H9 (cell line): ENCODE data around the gene EPHA3. TPM values are rescaled to one million over a fixed set of nuclear protein-coding genes. Genes with fewer than 3 reads are reported as not detected.

Experiments used
- DNase-seq: peaks from one replicate; pipeline ENCODE4 v3.0.0-alpha.2; 2017
- H2AFZ ChIP-seq: one replicate; pipeline ENCODE4 v1.6.1; 2013; ENCODE audit warnings: mild to moderate bottlenecking, low read length, control low read depth, moderate library complexity
- H2AK5ac ChIP-seq: 2 replicates; pipeline ENCODE4 v1.6.1; 2013; ENCODE audit warnings: low read length, control low read depth, mixed read lengths; ENCODE audit not compliant: insufficient read length
- H2BK120ac ChIP-seq: one replicate; pipeline ENCODE4 v1.6.1; 2013; ENCODE audit warnings: low read depth, mild to moderate bottlenecking, low read length, control low read depth, inconsistent platforms; ENCODE audit not compliant: poor library complexity, severe bottlenecking
- H2BK12ac ChIP-seq: 2 replicates; pipeline ENCODE4 v1.6.1; 2013; ENCODE audit warnings: low read length, control low read depth, mixed read lengths, low read depth; ENCODE audit not compliant: insufficient read length
- H2BK15ac ChIP-seq: 2 replicates; pipeline ENCODE4 v1.6.1; 2013; ENCODE audit warnings: low read depth, low read length, control low read depth
- H2BK20ac ChIP-seq: one replicate; pipeline ENCODE4 v1.6.1; 2013; ENCODE audit warnings: low read depth, mild to moderate bottlenecking, low read length, control low read depth, inconsistent platforms; ENCODE audit not compliant: poor library complexity, severe bottlenecking
- H2BK5ac ChIP-seq: 2 replicates; pipeline ENCODE4 v1.6.1; 2013; ENCODE audit warnings: low read length, control low read depth, mixed read lengths; ENCODE audit not compliant: insufficient read length
- H3K14ac ChIP-seq: 2 replicates; pipeline ENCODE4 v1.6.1; 2013; ENCODE audit warnings: low read length, control low read depth; ENCODE audit not compliant: insufficient read depth
- H3K18ac ChIP-seq: 2 replicates; pipeline ENCODE4 v1.6.1; 2013; ENCODE audit warnings: low read depth, mild to moderate bottlenecking, mixed read lengths, low read length, control low read depth; ENCODE audit not compliant: insufficient read length
- H3K23ac ChIP-seq: 2 replicates; pipeline ENCODE4 v1.6.1; 2013; ENCODE audit warnings: low read length, control low read depth, mixed read lengths, low read depth; ENCODE audit not compliant: insufficient read length
- H3K23me2 ChIP-seq: 2 replicates; pipeline ENCODE4 v1.6.1; 2013; ENCODE audit warnings: low read depth, mild to moderate bottlenecking, mixed read lengths, low read length, control low read depth; ENCODE audit not compliant: insufficient read length, poor library complexity, severe bottlenecking
- H3K27ac ChIP-seq: 2 replicates; pipeline ENCODE4 v1.5.1; 2013; ENCODE audit warnings: low read length, control low read depth, mixed read lengths, low read depth; ENCODE audit not compliant: insufficient read length
- H3K27me3 ChIP-seq: 2 replicates; pipeline ENCODE4 v1.6.1; 2013; ENCODE audit warnings: low read length, control low read depth, inconsistent platforms; ENCODE audit not compliant: insufficient read depth
- H3K4ac ChIP-seq: 2 replicates; pipeline ENCODE4 v1.6.1; 2013; ENCODE audit warnings: low read depth, mild to moderate bottlenecking, control low read depth, inconsistent platforms, low read length, moderate library complexity
- H3K4me1 ChIP-seq: 2 replicates; pipeline ENCODE4 v1.6.1; 2013; ENCODE audit warnings: low read length, control low read depth, inconsistent platforms; ENCODE audit not compliant: insufficient read depth
- H3K4me2 ChIP-seq: 2 replicates; pipeline ENCODE4 v1.6.1; 2013; ENCODE audit warnings: low read length, control low read depth, mixed read lengths; ENCODE audit not compliant: insufficient read length, insufficient read depth
- H3K56ac ChIP-seq: 2 replicates; pipeline ENCODE4 v1.6.1; 2013; ENCODE audit warnings: low read depth, mild to moderate bottlenecking, mixed read lengths, low read length, control low read depth; ENCODE audit not compliant: insufficient read length
- H3K79me1 ChIP-seq: 2 replicates; pipeline ENCODE4 v1.6.1; 2013; ENCODE audit warnings: low read depth, mild to moderate bottlenecking, moderate library complexity, low read length, control low read depth, inconsistent platforms; ENCODE audit not compliant: insufficient read depth, poor library complexity, severe bottlenecking
- H3K79me2 ChIP-seq: 2 replicates; pipeline ENCODE4 v1.6.1; 2013; ENCODE audit warnings: low read length, control low read depth, inconsistent platforms; ENCODE audit not compliant: insufficient read depth
- H3K9ac ChIP-seq: 2 replicates; pipeline ENCODE4 v1.6.1; 2013; ENCODE audit warnings: low read length, control low read depth, mixed read lengths; ENCODE audit not compliant: insufficient read length; ENCODE audit errors: extremely low read depth
- H3K9me3 ChIP-seq: one replicate; pipeline ENCODE4 v1.6.1; 2013; ENCODE audit warnings: low read depth, low read length, inconsistent platforms; ENCODE audit not compliant: control insufficient read depth
- H3T11ph ChIP-seq: one replicate; pipeline ENCODE4 v1.6.1; 2013; ENCODE audit warnings: mild to moderate bottlenecking, low read length, control low read depth, inconsistent platforms
- H4K20me1 ChIP-seq: one replicate; pipeline ENCODE4 v1.6.1; 2013; ENCODE audit not compliant: control insufficient read depth, insufficient read length, insufficient read depth
- H4K5ac ChIP-seq: 2 replicates; pipeline ENCODE4 v1.6.1; 2013; ENCODE audit warnings: low read depth, mild to moderate bottlenecking, mixed read lengths, low read length, control low read depth; ENCODE audit not compliant: insufficient read length
- H4K8ac ChIP-seq: replicated peaks from 2 replicates; pipeline ENCODE4 v1.6.1; 2013; ENCODE audit warnings: low read length, control low read depth, mixed read lengths, low read depth; ENCODE audit not compliant: insufficient read length
- H4K91ac ChIP-seq: 2 replicates; pipeline ENCODE4 v1.6.1; 2013; ENCODE audit warnings: low read depth, mild to moderate bottlenecking, moderate library complexity, mixed read lengths, low read length, control low read depth; ENCODE audit not compliant: insufficient read length
- H3K27ac Mint-ChIP-seq, 3 experiments: 2 replicates in 2 of 3; 3 replicates in 1 of 3; pipeline ENCODE4 v1.8.0; 2020 to 2021; ENCODE audit warnings: mixed read lengths in 3 of 3, mild to moderate bottlenecking in 1 of 3, moderate library complexity in 1 of 3
- H3K27me3 Mint-ChIP-seq: 2 replicates; pipeline ENCODE4 v1.8.0; 2021; ENCODE audit warnings: low read depth, mild to moderate bottlenecking, moderate library complexity, mixed read lengths
- H3K36me3 Mint-ChIP-seq, 3 experiments: 2 replicates in 2 of 3; 3 replicates in 1 of 3; pipeline ENCODE4 v1.8.0; 2020 to 2021; ENCODE audit warnings: low read depth in 3 of 3, mixed read lengths in 3 of 3; ENCODE audit not compliant: insufficient read depth in 1 of 3
- H3K4me1 Mint-ChIP-seq, 2 experiments: 2 replicates each; pipeline ENCODE4 v1.8.0; 2020; ENCODE audit warnings: mixed read lengths in 2 of 2
- H3K4me3 Mint-ChIP-seq, 2 experiments: 2 replicates in 1 of 2; 3 replicates in 1 of 2; pipeline ENCODE4 v1.8.0; 2020 to 2021; ENCODE audit warnings: mild to moderate bottlenecking in 2 of 2, mixed read lengths in 2 of 2, moderate library complexity in 1 of 2
- H3K9me3 Mint-ChIP-seq, 2 experiments: 2 replicates in 1 of 2; 3 replicates in 1 of 2; pipeline ENCODE4 v1.8.0; 2020; ENCODE audit warnings: mild to moderate bottlenecking in 2 of 2, mixed read lengths in 2 of 2, moderate library complexity in 1 of 2
- WGBS: extraction: QIAGEN DNeasy Blood & Tissue Kit; methylation state at CpG from one replicate; pipeline ENCODE4 v1.1.7; 2013; ENCODE audit warnings: missing lambda C conversion rate, low lambda C conversion rate, mixed read lengths; ENCODE audit not compliant: insufficient read length; ENCODE audit errors: extremely low coverage; 5-methylcytosine and 5-hydroxymethylcytosine counted together
- total RNA-seq: library from RNA; stranded (reverse); gene quantifications from 2 replicates; pipeline ENCODE4 v1.2.1, GENCODE V29; 2021
- TF ChIP-seq, protein P1 (sequence below): fragments of 200-600 bp; sonication (generic); conservative IDR thresholded peaks from 3 replicates; pipeline ENCODE4 v1.8.0; 2021; ENCODE audit warnings: antibody characterized with exemption, mild to moderate bottlenecking

EPHA3 gene
- total RNA-seq, 1 experiment from 2014 or later, result 0.66 TPM

DNA sequence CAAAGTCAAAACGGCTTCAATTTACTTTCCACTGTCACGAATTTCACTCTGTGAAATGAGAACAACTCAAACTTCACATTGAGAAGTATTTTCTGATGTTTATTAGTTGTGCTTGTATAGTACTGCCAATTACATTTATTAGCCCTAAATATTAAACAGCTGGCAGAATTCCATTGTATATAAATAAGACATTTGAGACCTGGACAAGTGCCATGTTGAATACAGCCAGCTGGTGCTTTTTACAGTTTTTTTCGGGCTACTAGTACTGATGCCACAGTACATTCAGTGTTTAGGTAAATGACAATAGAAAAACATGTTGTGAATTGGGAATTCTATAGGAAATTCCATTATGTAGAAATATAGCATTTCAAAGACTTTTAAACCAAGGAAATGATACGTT is 79.0 kb downstream of the EPHA3 start:
- Histone ChIP-seq H3K4ac (no peak overlapping the region), H2AK5ac (no peak overlapping the region), H3K4me1 (no peaks in the 10 kb centered on the region), H3K9me3 (no peaks in the 10 kb centered on the region), H3K14ac (no peak overlapping the region), H3K27ac (no peak overlapping the region), H3K79me2 (no peaks in the 10 kb centered on the region), H3K18ac (no peak overlapping the region), H3K56ac (no peak overlapping the region), H4K20me1 (no peaks in the 10 kb centered on the region), H4K91ac (no peak overlapping the region), H2BK120ac (no peak overlapping the region), H4K8ac (no peak overlapping the region), H3K79me1 (no peaks in the 10 kb centered on the region), H4K5ac (no peak overlapping the region), H3K23me2 (no peaks in the 10 kb centered on the region), H3K27me3 (no peaks in the 10 kb centered on the region), H2BK20ac (no peak overlapping the region), H3T11ph (no peak overlapping the region), H3K9ac (no peak overlapping the region), H3K23ac (no peak overlapping the region), H2BK5ac (no peak overlapping the region), H3K4me2 (no peak overlapping the region), H2BK15ac (no peak overlapping the region), H2BK12ac (no peak overlapping the region), H2AFZ (no peak overlapping the region)
- peaks cover 13 to 25% of the 10 kb centered on the region in 2 experiments for H3K4me1 Mint-ChIP-seq
- no peak overlapping the region for H3K4me3 Mint-ChIP-seq
- no peaks in the 10 kb centered on the region for H3K9me3 Mint-ChIP-seq
- TF ChIP-seq, protein P1, sequence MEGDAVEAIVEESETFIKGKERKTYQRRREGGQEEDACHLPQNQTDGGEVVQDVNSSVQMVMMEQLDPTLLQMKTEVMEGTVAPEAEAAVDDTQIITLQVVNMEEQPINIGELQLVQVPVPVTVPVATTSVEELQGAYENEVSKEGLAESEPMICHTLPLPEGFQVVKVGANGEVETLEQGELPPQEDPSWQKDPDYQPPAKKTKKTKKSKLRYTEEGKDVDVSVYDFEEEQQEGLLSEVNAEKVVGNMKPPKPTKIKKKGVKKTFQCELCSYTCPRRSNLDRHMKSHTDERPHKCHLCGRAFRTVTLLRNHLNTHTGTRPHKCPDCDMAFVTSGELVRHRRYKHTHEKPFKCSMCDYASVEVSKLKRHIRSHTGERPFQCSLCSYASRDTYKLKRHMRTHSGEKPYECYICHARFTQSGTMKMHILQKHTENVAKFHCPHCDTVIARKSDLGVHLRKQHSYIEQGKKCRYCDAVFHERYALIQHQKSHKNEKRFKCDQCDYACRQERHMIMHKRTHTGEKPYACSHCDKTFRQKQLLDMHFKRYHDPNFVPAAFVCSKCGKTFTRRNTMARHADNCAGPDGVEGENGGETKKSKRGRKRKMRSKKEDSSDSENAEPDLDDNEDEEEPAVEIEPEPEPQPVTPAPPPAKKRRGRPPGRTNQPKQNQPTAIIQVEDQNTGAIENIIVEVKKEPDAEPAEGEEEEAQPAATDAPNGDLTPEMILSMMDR, result no peak
- WGBS, result no CpG with 5 or more reads among the region's 4 CpGs
- no peak for DNase-seq
- H3K36me3 Mint-ChIP-seq, result no peaks in the 10 kb centered on the region
- H3K27me3 Mint-ChIP-seq, result no peaks in the 10 kb centered on the region
- no peak overlapping the region for H3K27ac Mint-ChIP-seq
